OCI-LY3 (cell line): ENCODE data around the gene TAF11L5.
"Not testable (repeated sequence)": the region's sequence is repeated elsewhere in the genome, so short reads cannot be mapped to it uniquely, and the experiment has no call there.

Source experiments
- H2AFZ ChIP-seq: fragments of 200-600, 300-600 bp; shearing (Covaris generic); 2 replicates; pipeline ENCODE4 v1.6.0; 2014; ENCODE audit warnings: antibody characterized with exemption, low read depth, low read length
- H3K27ac ChIP-seq: fragments of 200-600, 300-600 bp; sonication (generic); 2 replicates; pipeline ENCODE4 v1.5.1; 2014; ENCODE audit warnings: mild to moderate bottlenecking, low read length, moderate library complexity, mixed read lengths
- H3K27me3 ChIP-seq: fragments of 200-600, 300-600 bp; sonication (generic); 2 replicates; pipeline ENCODE4 v1.6.1; 2014; ENCODE audit warnings: low read depth, low read length, mixed read lengths
- H3K36me3 ChIP-seq: fragments of 200-600, 300-600 bp; sonication (generic); replicated peaks from 2 replicates; pipeline ENCODE3; 2014; ENCODE audit warnings: low read depth, low read length, mixed read lengths
- H3K4me1 ChIP-seq: fragments of 300-600, 200-600 bp; sonication (generic); 2 replicates; pipeline ENCODE4 v1.6.1; 2014; ENCODE audit warnings: low read length, mixed read lengths
- H3K4me2 ChIP-seq: fragments of 200-600, 300-600 bp; sonication (generic); 2 replicates; pipeline ENCODE4 v1.6.1; 2014; ENCODE audit warnings: low read length, mixed read lengths
- H3K4me3 ChIP-seq: fragments of 300-600, 200-600 bp; sonication (generic); 2 replicates; pipeline ENCODE4 v1.5.1; 2014; ENCODE audit warnings: antibody characterized with exemption, mild to moderate bottlenecking, low read length, moderate library complexity
- H3K79me2 ChIP-seq: fragments of 300-600, 200-600 bp; shearing (Covaris generic); 2 replicates; pipeline ENCODE4 v1.6.1; 2014; ENCODE audit warnings: mild to moderate bottlenecking, low read length, mixed read lengths
- H3K9ac ChIP-seq: fragments of 300-600, 200-600 bp; shearing (Covaris generic); 2 replicates; pipeline ENCODE4 v1.6.0; 2014; ENCODE audit warnings: mild to moderate bottlenecking, low read length, moderate library complexity
- H3K9me3 ChIP-seq: fragments of 200-600, 300-600 bp; shearing (Covaris generic); 2 replicates; pipeline ENCODE4 v1.6.1; 2014; ENCODE audit warnings: low read length, mixed read lengths; ENCODE audit not compliant: insufficient read depth
- H4K20me1 ChIP-seq: fragments of 200-600, 300-600 bp; sonication (generic); 2 replicates; pipeline ENCODE4 v1.6.1; 2016; ENCODE audit warnings: low read length, mixed read lengths; ENCODE audit not compliant: insufficient read depth

TAF11L5 gene

GRCh38 chr5:17528369-17528768 is 3.3 kb downstream of the TAF11L5 start, which contains the start of gene TAF11L6:
Gene TAF11L6, plus strand, starts transcription at chr5:17528669.
- not testable (repeated sequence) for H3K9ac ChIP-seq, H3K9me3 ChIP-seq

More at GRCh38 chr5:17528369-17528768, 3.3 kb downstream of the TAF11L5 start, which contains the start of gene TAF11L6:
- H3K27me3 ChIP-seq, H4K20me1 ChIP-seq, H2AFZ ChIP-seq, H3K36me3 ChIP-seq, H3K27ac ChIP-seq, H3K4me2 ChIP-seq, H3K4me3 ChIP-seq, H3K79me2 ChIP-seq, H3K4me1 ChIP-seq: not testable (repeated sequence)
